Gastroesophageal sphincter (tissue), 4 donors: ENCODE results near the gene FAM83F. TPM values are rescaled to one million over a fixed set of nuclear protein-coding genes. Genes with fewer than 3 reads are reported as not detected.

ENCODE experiments used
- ATAC-seq: fragments of 150-250 bp; one replicate; pipeline ENCODE4 v1.9.1; 2016; ENCODE audit warnings: mild to moderate bottlenecking, moderate library complexity
- H3K27ac ChIP-seq, 4 donors: fragments of 200-600 bp; sonication (generic) in 3 of 4; 1 replicate in 3 of 4; 2 replicates in 1 of 4; pipeline ENCODE4 v1.5.1; 2016 to 2019
- H3K27me3 ChIP-seq: fragments of 200-600 bp; sonication (generic); one replicate; pipeline ENCODE4 v1.5.1; 2019
- H3K36me3 ChIP-seq, 2 donors: fragments of 200-600 bp; sonication (generic); one replicate each; pipeline ENCODE4 v1.5.1; 2019; ENCODE audit warnings: control low read depth in 1 of 2
- H3K4me1 ChIP-seq, 3 donors: fragments of 200-600 bp; sonication (generic); 1 replicate in 2 of 3; 2 replicates in 1 of 3; pipeline ENCODE4 v1.5.1; 2016 to 2019; ENCODE audit warnings: control low read depth in 2 of 3
- H3K4me3 ChIP-seq, 2 donors: fragments of 200-600 bp; sonication (generic); one replicate each; pipeline ENCODE4 v1.5.1; 2019; ENCODE audit warnings: mild to moderate bottlenecking in 1 of 2, moderate library complexity in 1 of 2
- H3K9me3 ChIP-seq, 3 donors: fragments of 200-600 bp; sonication (generic); one replicate each; pipeline ENCODE4 v1.5.1; 2017 to 2019; ENCODE audit warnings: control low read depth in 2 of 3
- CTCF ChIP-seq, 4 experiments: fragments of 200-600 bp in 2 of 4; fragments of 450-650 bp in 2 of 4; sonication (generic) in 1 of 4; IDR thresholded peaks; one replicate each; pipeline ENCODE4 v1.5.1; 2017 to 2019; ENCODE audit warnings: antibody characterized with exemption in 4 of 4, mild to moderate bottlenecking in 2 of 4, moderate library complexity in 2 of 4
- EP300 ChIP-seq: sonication (generic); formaldehyde crosslinking; IDR thresholded peaks from one replicate; pipeline ENCODE4 v1.6.1; 2017; ENCODE audit warnings: antibody characterized with exemption, mild to moderate bottlenecking
- POLR2A ChIP-seq, 2 donors: fragments of 450-650 bp; IDR thresholded peaks; one replicate each; pipeline ENCODE4 v1.6.1; 2017; ENCODE audit warnings: antibody characterized with exemption in 2 of 2, mild to moderate bottlenecking in 2 of 2, moderate library complexity in 1 of 2
- POLR2AphosphoS5 ChIP-seq: sonication (generic); formaldehyde crosslinking; IDR thresholded peaks from one replicate; pipeline ENCODE4 v1.6.1; 2017; ENCODE audit warnings: antibody characterized with exemption
- WGBS, 2 donors: methylation state at CpG; one replicate each; pipeline ENCODE4 v1.1.5; 2018; ENCODE audit warnings: low coverage in 1 of 2; 5-methylcytosine and 5-hydroxymethylcytosine counted together
- total RNA-seq, 4 donors: library from RNA; depleted of rRNA; stranded (reverse); fragments of >200 nt; gene quantifications; one replicate each; pipeline ENCODE4 v1.1.0, GENCODE V29; 2016

The FAM83F gene
- total RNA-seq, 4 donors from 2014 or later: 0.46 to 4.2 (median 0.81) TPM

- TF ChIP-seq POLR2A (IDR thresholded peaks at IDR 0.05) (no peak), POLR2AphosphoS5 (no peak), EP300 (no peak), CTCF (IDR thresholded peaks at IDR 0.05) (no peak)
- H3K4me3 ChIP-seq: no peak overlapping the region
- 29 to 55% methylated on average over 3 to 4 of the region's 10 CpGs for WGBS, 2 donors
- H3K4me1 ChIP-seq: peaks cover 0 to 12% (median 0%) of the 10 kb centered on the region in 3 donors
- no peak for ATAC-seq
- H3K9me3 ChIP-seq: no peaks in the 10 kb centered on the region
- H3K27ac ChIP-seq: no peak overlapping the region
- peaks cover 14% of the 10 kb centered on the region for H3K27me3 ChIP-seq
- no peaks in the 10 kb centered on the region for H3K36me3 ChIP-seq
Measured at GRCh38 chr22:39956932-39957664, 37.7 kb upstream of the FAM83F start.

GRCh38 chr22:39958009-39958711, 36.6 kb upstream of the FAM83F start:
- Histone ChIP-seq H3K27ac (no peak overlapping the region), H3K27me3 (peaks cover 15% of the 10 kb centered on the region), H3K4me1 (peaks cover 0 to 12% (median 0%) of the 10 kb centered on the region in 3 donors), H3K4me3 (no peak overlapping the region), H3K9me3 (no peaks in the 10 kb centered on the region), H3K36me3 (no peaks in the 10 kb centered on the region)
- no peak for ATAC-seq
- TF ChIP-seq EP300 (no peak), CTCF (IDR thresholded peaks at IDR 0.05) (no peak), POLR2AphosphoS5 (no peak), POLR2A (IDR thresholded peaks at IDR 0.05) (no peak)
- 74 to 90% methylated on average over 6 to 8 of the region's 8 CpGs for WGBS, 2 donors

GRCh38 chr22:39958949-39959639, 35.7 kb upstream of the FAM83F start:
- Histone ChIP-seq H3K4me3 (no peak overlapping the region), H3K27ac (no peak overlapping the region), H3K4me1 (peaks cover 0 to 6% (median 0%) of the 10 kb centered on the region in 3 donors), H3K36me3 (no peaks in the 10 kb centered on the region), H3K9me3 (no peaks in the 10 kb centered on the region), H3K27me3 (peaks cover 15% of the 10 kb centered on the region)
- 73 to 91% methylated on average over 4 to 6 of the region's 11 CpGs for WGBS, 2 donors
- no peak for ATAC-seq
- TF ChIP-seq EP300 (no peak), POLR2A (IDR thresholded peaks at IDR 0.05) (no peak), CTCF (IDR thresholded peaks at IDR 0.05) (no peak), POLR2AphosphoS5 (no peak)

GRCh38 chr22:39959640-39960447, 34.9 kb upstream of the FAM83F start, which contains the start of gene TMA7B:
Gene TMA7B, plus strand, starts transcription at chr22:39960397. Its CDS starts 3,978 bp downstream, at chr22:39964375.
- ATAC-seq: no peak
- peaks cover 15% of the 10 kb centered on the region for H3K27me3 ChIP-seq
- no peaks in the 10 kb centered on the region for H3K36me3 ChIP-seq
- no peak within 1 kb of the TSS for H3K4me3 ChIP-seq
- H3K27ac ChIP-seq: no peak within 1 kb of the TSS
- no peaks in the 10 kb centered on the region for H3K4me1 ChIP-seq
- TF ChIP-seq POLR2A (IDR thresholded peaks at IDR 0.05) (no peak), EP300 (no peak), POLR2AphosphoS5 (no peak), CTCF (IDR thresholded peaks at IDR 0.05) (no peak)
- WGBS, 2 donors: 30 to 95% methylated on average over 3 to 12 of the region's 14 CpGs
- H3K9me3 ChIP-seq: no peaks in the 10 kb centered on the region
